Right lobe of liver (tissue), 4 donors: Measurements from ENCODE around the gene ZDHHC14.

Experiments used
- CTCF ChIP-seq, 4 donors: fragments of 200-600 bp in 3 of 4; fragments of 450-650 bp in 1 of 4; IDR thresholded peaks; one replicate each; pipeline versions ENCODE4 v1.5.1 to v1.8.0; 2016 to 2022; ENCODE audit warnings: antibody characterized with exemption in 4 of 4, mild to moderate bottlenecking in 2 of 4
- POLR2A ChIP-seq: fragments of 450-650 bp; IDR thresholded peaks from one replicate; pipeline ENCODE4 v1.6.1; 2017; ENCODE audit warnings: antibody characterized with exemption, mild to moderate bottlenecking
- donor health status: DM: no; HTN: no; CAD: no.
- donor health status: DM: no; HTN: no; CAD: no.
- donor health status: DM: no; HTN: yes; CAD: no.

- TF ChIP-seq CTCF (IDR thresholded peaks at IDR 0.05) (no peak), POLR2A (no peak)
Observed at GRCh38 chr6:157428427-157429202, 47.6 kb downstream of the ZDHHC14 start.
